ENCODE measurements around the gene THSD4.

THSD4 gene

GRCh38 chr15:71679793-71680353 is 564.6 kb downstream of the THSD4 start:
- no peak for DNase-seq

- no peak for DNase-seq
Observed at GRCh38 chr15:71682001-71682400, 566.7 kb downstream of the THSD4 start.

- DNase-seq = no peak
Observed at GRCh38 chr15:71683411-71684274, 568.4 kb downstream of the THSD4 start.

GRCh38 chr15:71685420-71685993 is 570.2 kb downstream of the THSD4 start:
- DNase-seq = no peak

- DNase-seq = no peak
Observed at GRCh38 chr15:71686221-71687050, 571.2 kb downstream of the THSD4 start.

GRCh38 chr15:71687902-71688508 is 572.7 kb downstream of the THSD4 start:
- no peak for DNase-seq

GRCh38 chr15:71688509-71689094 is 573.3 kb downstream of the THSD4 start:
- no peak for DNase-seq

GRCh38 chr15:71691081-71691457 is 575.8 kb downstream of the THSD4 start:
- DNase-seq = no peak

GRCh38 chr15:71691458-71692417 is 576.5 kb downstream of the THSD4 start:
- no peak for DNase-seq

GRCh38 chr15:71697236-71697635 is 582.0 kb downstream of the THSD4 start:
- no peak for DNase-seq

GRCh38 chr15:71698030-71698429 is 582.8 kb downstream of the THSD4 start:
- no peak for DNase-seq

- no peak for DNase-seq
Observed at GRCh38 chr15:71698742-71699141, 583.5 kb downstream of the THSD4 start.

GRCh38 chr15:71699977-71700376 is 584.7 kb downstream of the THSD4 start:
- DNase-seq = no peak

- DNase-seq = no peak
Observed at GRCh38 chr15:71701808-71702207, 586.5 kb downstream of the THSD4 start.

- DNase-seq = no peak
Observed at GRCh38 chr15:71702496-71702895, 587.2 kb downstream of the THSD4 start.

GRCh38 chr15:71705151-71705550 is 589.9 kb downstream of the THSD4 start:
- no peak for DNase-seq

GRCh38 chr15:71706461-71707229 is 591.4 kb downstream of the THSD4 start:
- DNase-seq = no peak

- DNase-seq = no peak
Observed at GRCh38 chr15:71707230-71708050, 592.2 kb downstream of the THSD4 start.

GRCh38 chr15:71708051-71708429 is 592.8 kb downstream of the THSD4 start:
- no peak for DNase-seq

- DNase-seq = no peak
Observed at GRCh38 chr15:71708741-71709140, 593.5 kb downstream of the THSD4 start.

Data from CD4-positive, alpha-beta T cell treated with Interleukin-12 subunit alpha and Interleukin-12 subunit beta, for 1 hour (primary cell).